Neural cell (in vitro differentiated cells): ENCODE data around the gene TMEM31. TPM values are rescaled to one million over a fixed set of nuclear protein-coding genes. Genes with fewer than 3 reads are reported as not detected.

Experiments
- H2AFZ ChIP-seq: fragments of 200-600, 300-800 bp; sonication (generic), shearing (Covaris generic); 2 replicates; pipeline ENCODE4 v1.6.0; 2014; ENCODE audit warnings: low read depth, mild to moderate bottlenecking, antibody characterized with exemption, low read length, moderate library complexity
- H3F3A ChIP-seq: fragments of 200-600 bp; shearing (Covaris generic); 2 replicates; pipeline ENCODE4 v1.6.1; 2016; ENCODE audit warnings: mild to moderate bottlenecking, moderate library complexity, mixed read lengths, antibody characterized with exemption, low read length; ENCODE audit not compliant: insufficient read depth, poor library complexity, severe bottlenecking
- H3K27ac ChIP-seq: fragments of 200-600, 300-800 bp; sonication (generic), shearing (Covaris generic); 2 replicates; pipeline ENCODE4 v1.5.1; 2014; ENCODE audit warnings: mild to moderate bottlenecking, low read length, moderate library complexity
- H3K27me3 ChIP-seq: fragments of 300-800, 200-600 bp; sonication (generic), shearing (Covaris generic); 2 replicates; pipeline ENCODE4 v1.6.0; 2014; ENCODE audit warnings: mild to moderate bottlenecking, low read depth, low read length, moderate library complexity; ENCODE audit not compliant: insufficient read depth
- H3K36me3 ChIP-seq: fragments of 300-800, 200-600 bp; sonication (generic), shearing (Covaris generic); 2 replicates; pipeline ENCODE4 v1.5.1; 2014; ENCODE audit warnings: mild to moderate bottlenecking, antibody characterized with exemption, low read length, moderate library complexity; ENCODE audit not compliant: insufficient read depth
- H3K4me2 ChIP-seq: fragments of 300-800, 200-600 bp; sonication (generic), shearing (Covaris generic); 2 replicates; pipeline ENCODE4 v1.6.0; 2014; ENCODE audit warnings: mild to moderate bottlenecking, low read length
- H3K4me3 ChIP-seq: fragments of 300-800, 200-600 bp; sonication (generic), shearing (Covaris generic); 2 replicates; pipeline ENCODE4 v1.5.1; 2014; ENCODE audit warnings: mild to moderate bottlenecking, low read length, moderate library complexity
- H3K79me2 ChIP-seq: fragments of 200-600 bp; shearing (Covaris generic); replicated peaks from 2 replicates; pipeline ENCODE4 v1.6.0; 2014; ENCODE audit warnings: mild to moderate bottlenecking, low read length, moderate library complexity; ENCODE audit not compliant: insufficient read depth
- H3K9ac ChIP-seq: fragments of 300-800, 200-600 bp; sonication (generic), shearing (Covaris generic); 2 replicates; pipeline ENCODE4 v1.6.1; 2016; ENCODE audit warnings: mild to moderate bottlenecking, low read length, mixed read lengths
- H3K9me2 ChIP-seq: fragments of 200-600 bp; shearing (Covaris generic); 2 replicates; pipeline ENCODE4 v1.6.1; 2016; ENCODE audit warnings: mild to moderate bottlenecking, low read length, mixed read lengths; ENCODE audit not compliant: insufficient read depth
- H3K9me3 ChIP-seq: fragments of 200-600, 300-800 bp; sonication (generic), shearing (Covaris generic); 2 replicates; pipeline ENCODE4 v1.6.1; 2016; ENCODE audit warnings: mild to moderate bottlenecking, mixed run types, low read length, moderate library complexity, mixed read lengths
- H4K20me1 ChIP-seq: fragments of 200-600 bp; shearing (Covaris generic); 2 replicates; pipeline ENCODE4 v1.6.1; 2016; ENCODE audit warnings: mild to moderate bottlenecking, mixed run types; ENCODE audit not compliant: insufficient read depth
- EP300 ChIP-seq: fragments of 450-650 bp; conservative IDR thresholded peaks from 2 replicates; pipeline ENCODE4 v1.6.1; 2014; ENCODE audit warnings: antibody characterized with exemption, mild to moderate bottlenecking, moderate library complexity; ENCODE audit not compliant: poor library complexity, severe bottlenecking
- EZH2 ChIP-seq: fragments of 200-600, 300-800 bp; shearing (Covaris generic), sonication (generic); IDR thresholded peaks from 2 replicates; pipeline ENCODE4 v1.6.1; 2014; ENCODE audit warnings: antibody characterized with exemption, low read length, borderline replicate concordance, mild to moderate bottlenecking; ENCODE audit not compliant: insufficient read depth, poor library complexity, severe bottlenecking
- MXI1 ChIP-seq: fragments of 450-650 bp; conservative IDR thresholded peaks from 2 replicates; pipeline ENCODE4 v1.6.1; 2014; ENCODE audit warnings: antibody characterized with exemption, mild to moderate bottlenecking; ENCODE audit not compliant: poor library complexity, severe bottlenecking
- POLR2AphosphoS5 ChIP-seq: IDR thresholded peaks from 2 replicates; pipeline ENCODE4 v1.6.1; 2012
- RAD21 ChIP-seq: fragments of 450-650 bp; conservative IDR thresholded peaks from 2 replicates; pipeline ENCODE4 v1.6.1; 2014; ENCODE audit warnings: antibody characterized with exemption, mild to moderate bottlenecking, moderate library complexity
- SMC3 ChIP-seq: fragments of 450-650 bp; conservative IDR thresholded peaks from 2 replicates; pipeline ENCODE4 v1.6.1; 2014; ENCODE audit warnings: antibody characterized with exemption, mild to moderate bottlenecking, moderate library complexity; ENCODE audit not compliant: poor library complexity
- TAF1 ChIP-seq: IDR thresholded peaks from 2 replicates; pipeline ENCODE4 v1.6.1; 2012; ENCODE audit warnings: low read depth
- polyA plus RNA-seq: library from polyadenylated mRNA; depleted of rRNA; stranded (reverse); fragments of >200 nt; gene quantifications from 2 replicates; pipeline ENCODE4 v1.2.3, GENCODE V29; 2014
- TF ChIP-seq, protein P1 (sequence below): IDR thresholded peaks from 2 replicates; pipeline ENCODE4 v1.6.1; 2012; ENCODE audit warnings: borderline replicate concordance
- TF ChIP-seq, protein P2 (sequence below): fragments of 450-650 bp; IDR thresholded peaks from 2 replicates; pipeline ENCODE4 v1.5.1; 2014; ENCODE audit warnings: antibody characterized with exemption, mild to moderate bottlenecking, moderate library complexity; ENCODE audit not compliant: poor library complexity, severe bottlenecking

Gene TMEM31
- polyA plus RNA-seq, 1 donor from 2014 or later: 1.0 TPM

GRCh38 chrX:103747163-103747562 is 36.5 kb downstream of the TMEM31 start:
- no peak overlapping the region for H3K4me2 ChIP-seq
- no peak overlapping the region for H3K27ac ChIP-seq
- TF ChIP-seq, protein P1, sequence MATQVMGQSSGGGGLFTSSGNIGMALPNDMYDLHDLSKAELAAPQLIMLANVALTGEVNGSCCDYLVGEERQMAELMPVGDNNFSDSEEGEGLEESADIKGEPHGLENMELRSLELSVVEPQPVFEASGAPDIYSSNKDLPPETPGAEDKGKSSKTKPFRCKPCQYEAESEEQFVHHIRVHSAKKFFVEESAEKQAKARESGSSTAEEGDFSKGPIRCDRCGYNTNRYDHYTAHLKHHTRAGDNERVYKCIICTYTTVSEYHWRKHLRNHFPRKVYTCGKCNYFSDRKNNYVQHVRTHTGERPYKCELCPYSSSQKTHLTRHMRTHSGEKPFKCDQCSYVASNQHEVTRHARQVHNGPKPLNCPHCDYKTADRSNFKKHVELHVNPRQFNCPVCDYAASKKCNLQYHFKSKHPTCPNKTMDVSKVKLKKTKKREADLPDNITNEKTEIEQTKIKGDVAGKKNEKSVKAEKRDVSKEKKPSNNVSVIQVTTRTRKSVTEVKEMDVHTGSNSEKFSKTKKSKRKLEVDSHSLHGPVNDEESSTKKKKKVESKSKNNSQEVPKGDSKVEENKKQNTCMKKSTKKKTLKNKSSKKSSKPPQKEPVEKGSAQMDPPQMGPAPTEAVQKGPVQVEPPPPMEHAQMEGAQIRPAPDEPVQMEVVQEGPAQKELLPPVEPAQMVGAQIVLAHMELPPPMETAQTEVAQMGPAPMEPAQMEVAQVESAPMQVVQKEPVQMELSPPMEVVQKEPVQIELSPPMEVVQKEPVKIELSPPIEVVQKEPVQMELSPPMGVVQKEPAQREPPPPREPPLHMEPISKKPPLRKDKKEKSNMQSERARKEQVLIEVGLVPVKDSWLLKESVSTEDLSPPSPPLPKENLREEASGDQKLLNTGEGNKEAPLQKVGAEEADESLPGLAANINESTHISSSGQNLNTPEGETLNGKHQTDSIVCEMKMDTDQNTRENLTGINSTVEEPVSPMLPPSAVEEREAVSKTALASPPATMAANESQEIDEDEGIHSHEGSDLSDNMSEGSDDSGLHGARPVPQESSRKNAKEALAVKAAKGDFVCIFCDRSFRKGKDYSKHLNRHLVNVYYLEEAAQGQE: no peak
- TF ChIP-seq EZH2 (no peak), MXI1 (no peak), RAD21 (no peak), SMC3 (no peak), TAF1 (no peak), POLR2AphosphoS5 (no peak), EP300 (no peak)
- TF ChIP-seq, protein P2, sequence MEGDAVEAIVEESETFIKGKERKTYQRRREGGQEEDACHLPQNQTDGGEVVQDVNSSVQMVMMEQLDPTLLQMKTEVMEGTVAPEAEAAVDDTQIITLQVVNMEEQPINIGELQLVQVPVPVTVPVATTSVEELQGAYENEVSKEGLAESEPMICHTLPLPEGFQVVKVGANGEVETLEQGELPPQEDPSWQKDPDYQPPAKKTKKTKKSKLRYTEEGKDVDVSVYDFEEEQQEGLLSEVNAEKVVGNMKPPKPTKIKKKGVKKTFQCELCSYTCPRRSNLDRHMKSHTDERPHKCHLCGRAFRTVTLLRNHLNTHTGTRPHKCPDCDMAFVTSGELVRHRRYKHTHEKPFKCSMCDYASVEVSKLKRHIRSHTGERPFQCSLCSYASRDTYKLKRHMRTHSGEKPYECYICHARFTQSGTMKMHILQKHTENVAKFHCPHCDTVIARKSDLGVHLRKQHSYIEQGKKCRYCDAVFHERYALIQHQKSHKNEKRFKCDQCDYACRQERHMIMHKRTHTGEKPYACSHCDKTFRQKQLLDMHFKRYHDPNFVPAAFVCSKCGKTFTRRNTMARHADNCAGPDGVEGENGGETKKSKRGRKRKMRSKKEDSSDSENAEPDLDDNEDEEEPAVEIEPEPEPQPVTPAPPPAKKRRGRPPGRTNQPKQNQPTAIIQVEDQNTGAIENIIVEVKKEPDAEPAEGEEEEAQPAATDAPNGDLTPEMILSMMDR: no peak
- no peaks in the 10 kb centered on the region for H3K79me2 ChIP-seq
- H2AFZ ChIP-seq: no peak overlapping the region
- no peak overlapping the region for H3K4me3 ChIP-seq
- no peaks in the 10 kb centered on the region for H3K9me2 ChIP-seq
- no peaks in the 10 kb centered on the region for H3F3A ChIP-seq
- H3K9me3 ChIP-seq: no peaks in the 10 kb centered on the region
- no peaks in the 10 kb centered on the region for H3K27me3 ChIP-seq
- no peaks in the 10 kb centered on the region for H4K20me1 ChIP-seq
- no peaks in the 10 kb centered on the region for H3K36me3 ChIP-seq
- no peak overlapping the region for H3K9ac ChIP-seq

DNA sequence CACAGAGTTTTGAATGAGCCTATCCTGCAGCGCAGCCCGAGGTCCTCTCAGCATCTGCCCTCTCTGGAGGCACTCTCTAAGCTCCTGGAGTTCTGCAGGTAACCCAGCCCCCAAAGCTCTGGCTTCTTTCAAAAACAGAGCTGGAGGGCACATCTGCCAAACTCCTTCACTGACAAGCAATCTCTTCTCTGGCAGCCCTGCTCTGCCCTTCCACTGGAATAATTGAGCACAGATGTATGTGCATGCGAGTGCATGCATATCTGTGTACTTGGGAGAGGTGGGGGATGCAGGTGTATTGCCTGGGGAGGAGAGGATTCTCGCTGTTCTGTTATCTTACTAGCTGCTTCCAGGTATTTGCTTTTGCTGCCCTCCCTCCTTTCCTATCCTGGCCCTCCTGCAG is 43.7 kb downstream of the TMEM31 start:
- H2AFZ ChIP-seq: no peak overlapping the region
- H3K4me2 ChIP-seq: no peak overlapping the region
- TF ChIP-seq RAD21: no peak
- no peak for TF ChIP-seq MXI1
- TF ChIP-seq EP300: no peak
- TF ChIP-seq, protein P2: no peak
- no peak for TF ChIP-seq EZH2
- no peak for TF ChIP-seq SMC3
- TF ChIP-seq TAF1: no peak
- TF ChIP-seq, protein P1: no peak
- no peak for TF ChIP-seq POLR2AphosphoS5
- no peaks in the 10 kb centered on the region for H3K27me3 ChIP-seq
- H3K9me2 ChIP-seq: no peaks in the 10 kb centered on the region
- no peak overlapping the region for H3K27ac ChIP-seq
- no peaks in the 10 kb centered on the region for H4K20me1 ChIP-seq
- H3K36me3 ChIP-seq: no peaks in the 10 kb centered on the region
- H3K4me3 ChIP-seq: no peak overlapping the region
- no peaks in the 10 kb centered on the region for H3F3A ChIP-seq
- H3K9me3 ChIP-seq: no peaks in the 10 kb centered on the region
- H3K79me2 ChIP-seq: no peaks in the 10 kb centered on the region
- no peak overlapping the region for H3K9ac ChIP-seq
